MG63 (cell line): ENCODE results near the gene HNF4A. TPM values are rescaled to one million over a fixed set of nuclear protein-coding genes. Genes with fewer than 3 reads are reported as not detected.

Experiments used
- DNase-seq: peaks from one replicate; pipeline ENCODE4 v3.0.0-alpha.2; 2020
- H3K27me3 ChIP-seq: fragments of 250-450 bp; sonication (Bioruptor Pico); 2 replicates; pipeline ENCODE4 v1.5.1; 2020; ENCODE audit warnings: mild to moderate bottlenecking, moderate library complexity
- H3K36me3 ChIP-seq: fragments of 250-450 bp; sonication (Bioruptor Pico); 2 replicates; pipeline ENCODE4 v1.5.1; 2020; ENCODE audit warnings: mild to moderate bottlenecking, moderate library complexity
- H3K4me3 ChIP-seq: fragments of 250-450 bp; sonication (Bioruptor Pico); 2 replicates; pipeline ENCODE4 v1.5.1; 2020; ENCODE audit warnings: mild to moderate bottlenecking, moderate library complexity
- H3K9me3 ChIP-seq: fragments of 250-450 bp; sonication (Bioruptor Pico); 2 replicates; pipeline ENCODE4 v1.5.1; 2020; ENCODE audit warnings: mild to moderate bottlenecking, moderate library complexity
- total RNA-seq: library from RNA; depleted of rRNA; stranded (reverse); fragments of >200 nt; shearing (Covaris generic); gene quantifications from 2 replicates; pipeline ENCODE4 v1.2.3, GENCODE V29; 2014; ENCODE audit warnings: low replicate concordance

HNF4A gene
- total RNA-seq, 1 experiment from 2014 or later, result not detected

DNA sequence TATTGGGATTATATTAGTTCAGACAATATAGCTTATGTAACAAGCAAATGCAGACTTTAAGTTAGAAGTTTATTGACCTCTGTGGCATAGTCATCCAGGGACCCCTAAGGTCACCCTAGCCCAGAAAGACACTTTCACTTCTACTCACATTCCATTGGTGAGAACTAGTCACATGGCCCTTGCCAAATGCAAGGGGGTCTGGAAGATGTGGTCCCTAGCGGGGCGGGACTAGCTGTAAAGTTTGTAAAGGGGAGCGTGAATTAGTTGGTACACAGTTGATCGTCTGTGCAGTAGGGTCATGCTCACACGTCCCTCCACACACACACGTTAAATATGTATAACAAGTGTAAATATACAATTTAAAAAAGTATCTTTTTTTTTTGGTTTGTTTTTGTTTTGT lies 9.3 kb downstream of the HNF4A start:
- DNase-seq, result no peak
- Histone ChIP-seq H3K9me3 (no peaks in the 10 kb centered on the region), H3K36me3 (no peaks in the 10 kb centered on the region), H3K4me3 (no peak overlapping the region), H3K27me3 (no peaks in the 10 kb centered on the region)

DNA sequence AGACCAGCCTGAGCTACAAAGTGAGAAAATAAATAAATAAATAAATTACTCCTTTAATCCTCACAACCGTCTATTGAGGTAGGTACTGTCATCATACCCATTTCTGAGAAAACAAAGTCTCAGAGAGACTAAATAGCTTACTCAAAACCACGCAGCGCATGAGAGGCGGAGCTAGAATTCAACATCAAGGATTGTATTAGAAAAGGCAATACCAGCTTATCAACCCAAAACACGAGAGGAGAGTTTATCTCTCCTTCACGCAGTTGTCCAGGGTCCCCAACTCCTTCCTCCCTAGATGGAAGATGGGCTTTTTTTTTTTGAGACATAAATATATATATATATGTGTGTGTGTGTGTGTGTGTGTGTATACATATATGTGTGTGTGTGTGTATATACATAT lies 12.2 kb downstream of the HNF4A start:
- Histone ChIP-seq H3K4me3 (no peak overlapping the region), H3K27me3 (no peaks in the 10 kb centered on the region), H3K36me3 (no peaks in the 10 kb centered on the region), H3K9me3 (no peaks in the 10 kb centered on the region)
- DNase-seq, result no peak

DNA sequence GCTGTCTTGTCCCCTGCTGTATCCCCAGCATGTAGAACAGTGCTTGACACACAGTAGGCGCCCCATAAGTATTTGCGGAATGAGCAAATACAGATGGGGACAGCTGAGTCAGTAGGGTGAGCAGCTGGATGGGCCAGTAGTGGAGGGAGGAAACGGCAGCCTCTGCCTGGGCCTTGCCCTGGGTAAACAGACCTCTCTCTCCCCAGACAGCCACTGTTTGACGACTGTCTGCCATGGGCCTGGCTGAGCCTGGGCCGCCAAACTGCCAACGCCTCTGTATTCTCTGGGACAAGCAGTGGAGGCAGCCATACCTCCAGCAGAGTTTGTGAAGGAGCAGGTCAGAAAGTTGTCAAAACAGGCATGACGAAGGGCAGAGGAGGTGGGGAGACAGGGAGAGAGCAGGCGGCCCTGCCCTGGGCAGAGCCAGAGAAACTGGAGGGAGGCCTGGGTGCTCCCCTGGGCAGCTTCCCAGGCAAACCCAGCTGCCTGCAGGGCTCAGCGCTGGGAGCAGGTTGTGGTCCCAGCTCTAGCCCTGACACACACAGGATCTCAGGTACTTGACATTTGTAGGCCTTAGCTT lies 15.2 kb downstream of the HNF4A start:
- no peaks in the 10 kb centered on the region for H3K9me3 ChIP-seq
- no peak overlapping the region for H3K4me3 ChIP-seq
- no peaks in the 10 kb centered on the region for H3K27me3 ChIP-seq
- no peaks in the 10 kb centered on the region for H3K36me3 ChIP-seq
- DNase-seq, result no peak

DNA sequence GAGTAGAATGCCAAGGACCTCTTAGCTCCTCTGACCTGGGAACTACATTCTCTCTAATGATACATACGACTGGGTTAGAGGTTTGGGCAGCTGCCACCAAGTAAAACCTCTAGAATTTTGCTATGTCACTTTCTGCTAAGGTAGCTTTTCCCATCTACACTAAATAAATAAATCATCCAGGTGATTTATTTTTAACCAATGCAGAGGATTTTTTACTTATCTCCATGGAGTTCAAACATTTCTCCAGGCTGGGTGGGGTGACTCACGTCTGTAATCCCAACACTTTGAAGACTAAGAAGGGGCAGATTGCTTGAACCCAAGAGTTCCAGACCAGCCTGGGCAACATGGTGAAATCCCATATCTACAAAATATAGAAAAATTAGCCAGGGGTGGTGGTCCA lies 27.1 kb downstream of the HNF4A start:
- Histone ChIP-seq H3K27me3 (no peaks in the 10 kb centered on the region), H3K36me3 (no peaks in the 10 kb centered on the region), H3K4me3 (no peak overlapping the region), H3K9me3 (no peaks in the 10 kb centered on the region)
- DNase-seq, result no peak

DNA sequence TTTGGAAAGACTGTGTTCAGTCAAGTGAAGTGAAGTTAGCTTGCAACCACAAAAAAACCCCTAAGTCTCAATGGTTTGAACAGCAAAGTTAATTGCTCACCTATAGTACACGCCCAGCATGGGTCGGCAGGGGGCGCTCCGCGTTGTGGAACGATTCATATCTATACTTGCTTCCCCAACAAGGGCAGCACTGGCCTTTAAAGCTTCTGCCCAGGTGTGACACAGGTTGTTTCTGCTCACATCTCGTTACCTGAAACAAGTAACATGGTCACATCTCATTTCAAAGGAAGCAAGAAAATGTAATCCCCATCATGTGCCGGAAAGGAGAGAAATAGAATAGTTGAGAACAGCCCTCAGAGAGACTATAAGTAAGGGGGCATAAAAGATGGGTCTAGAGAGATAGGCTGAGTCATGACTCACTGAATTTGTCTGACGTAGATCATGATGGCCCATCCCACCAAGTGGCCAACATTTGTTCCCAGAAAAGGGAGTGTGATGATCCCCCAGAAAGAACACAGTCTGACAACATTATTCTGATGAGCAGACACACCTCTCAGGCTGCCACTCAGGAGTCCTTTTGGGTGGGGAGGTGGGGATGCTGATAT lies 29.0 kb downstream of the HNF4A start:
- peak; percentile 65 for DNase-seq
- Histone ChIP-seq H3K9me3 (no peaks in the 10 kb centered on the region), H3K36me3 (no peaks in the 10 kb centered on the region)

DNA sequence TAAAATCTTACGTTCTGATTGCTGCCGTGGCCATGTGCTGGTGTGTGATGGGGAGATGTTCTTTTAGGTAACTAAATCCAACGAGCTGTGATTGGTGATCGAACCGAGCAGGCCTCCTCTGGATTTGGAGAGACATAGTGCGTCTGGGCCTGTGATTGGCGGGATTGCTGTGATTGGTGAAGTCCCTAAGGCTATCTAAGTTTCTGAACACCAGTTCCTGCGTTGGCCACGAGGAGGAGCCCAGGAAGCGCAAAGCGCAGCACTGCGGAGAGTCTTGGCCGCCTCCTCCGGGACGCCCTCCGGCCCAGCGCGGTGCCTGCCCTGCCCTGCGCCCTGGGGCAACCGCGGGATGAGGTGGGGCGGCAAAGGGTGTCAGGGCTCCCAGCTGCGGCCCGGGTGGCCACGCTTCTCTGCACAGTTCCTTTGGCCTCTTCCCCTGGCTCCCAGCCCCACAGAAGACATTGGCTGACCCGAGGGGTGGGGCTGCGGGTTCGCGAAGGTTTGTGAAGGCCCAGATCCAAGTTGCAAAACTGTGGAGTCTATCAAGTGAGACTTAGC lies 33.0 kb downstream of the HNF4A start:
- no peaks in the 10 kb centered on the region for H3K27me3 ChIP-seq
- DNase-seq, result peak; percentile 83

More for the DNA sequence above, 29.0 kb downstream of the HNF4A start:
- H3K4me3 ChIP-seq, result no peak overlapping the region
- H3K27me3 ChIP-seq, result no peaks in the 10 kb centered on the region

DNA sequence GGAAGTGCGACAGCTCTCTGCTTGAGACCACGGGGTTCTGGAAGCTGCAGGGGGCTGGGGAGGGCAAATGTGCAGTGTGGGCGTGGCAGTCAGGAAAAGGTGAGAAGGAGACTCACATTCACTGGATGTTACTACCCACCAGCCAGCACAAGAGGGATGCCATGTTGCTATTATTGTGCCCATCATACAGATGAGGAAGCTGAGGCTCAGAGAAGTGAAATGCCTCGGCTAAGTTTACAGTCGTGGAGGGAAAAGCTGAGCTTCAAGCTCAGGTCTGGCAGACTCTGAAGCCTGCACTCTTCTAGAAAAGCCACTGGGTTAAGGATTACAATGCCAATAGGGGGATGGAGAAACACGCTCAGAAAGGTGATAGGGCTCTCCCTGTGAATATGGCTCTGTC lies 34.4 kb downstream of the HNF4A start:
- no peaks in the 10 kb centered on the region for H3K27me3 ChIP-seq
- no peak for DNase-seq
- no peak overlapping the region for H3K4me3 ChIP-seq
- H3K9me3 ChIP-seq, result no peaks in the 10 kb centered on the region
- no peaks in the 10 kb centered on the region for H3K36me3 ChIP-seq

More for the DNA sequence above, 33.0 kb downstream of the HNF4A start:
- H3K9me3 ChIP-seq, result no peaks in the 10 kb centered on the region
- H3K36me3 ChIP-seq, result no peaks in the 10 kb centered on the region
- H3K4me3 ChIP-seq, result no peak overlapping the region

DNA sequence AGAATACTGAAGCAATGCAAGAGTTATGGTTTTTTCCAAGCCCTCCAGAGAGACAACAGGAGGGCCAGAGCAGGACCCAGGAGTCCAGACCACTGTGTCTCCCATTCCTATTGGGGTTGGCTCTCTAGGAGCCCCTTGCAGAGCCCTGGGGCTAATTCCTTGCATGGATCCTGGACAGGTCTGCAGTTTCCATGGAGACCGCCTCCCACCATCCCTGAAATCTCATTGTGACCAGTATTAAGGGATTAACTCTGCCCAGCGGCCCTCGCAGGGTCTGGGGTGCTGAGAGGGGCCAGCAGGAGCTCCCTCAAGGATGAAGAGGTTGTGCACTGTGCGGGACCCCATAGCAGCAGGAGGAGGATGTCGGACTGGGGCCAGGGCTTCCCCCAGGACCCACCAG lies 34.8 kb downstream of the HNF4A start:
- DNase-seq, result no peak
- H3K9me3 ChIP-seq, result no peaks in the 10 kb centered on the region
- no peaks in the 10 kb centered on the region for H3K27me3 ChIP-seq
- H3K36me3 ChIP-seq, result no peaks in the 10 kb centered on the region
- no peak overlapping the region for H3K4me3 ChIP-seq

DNA sequence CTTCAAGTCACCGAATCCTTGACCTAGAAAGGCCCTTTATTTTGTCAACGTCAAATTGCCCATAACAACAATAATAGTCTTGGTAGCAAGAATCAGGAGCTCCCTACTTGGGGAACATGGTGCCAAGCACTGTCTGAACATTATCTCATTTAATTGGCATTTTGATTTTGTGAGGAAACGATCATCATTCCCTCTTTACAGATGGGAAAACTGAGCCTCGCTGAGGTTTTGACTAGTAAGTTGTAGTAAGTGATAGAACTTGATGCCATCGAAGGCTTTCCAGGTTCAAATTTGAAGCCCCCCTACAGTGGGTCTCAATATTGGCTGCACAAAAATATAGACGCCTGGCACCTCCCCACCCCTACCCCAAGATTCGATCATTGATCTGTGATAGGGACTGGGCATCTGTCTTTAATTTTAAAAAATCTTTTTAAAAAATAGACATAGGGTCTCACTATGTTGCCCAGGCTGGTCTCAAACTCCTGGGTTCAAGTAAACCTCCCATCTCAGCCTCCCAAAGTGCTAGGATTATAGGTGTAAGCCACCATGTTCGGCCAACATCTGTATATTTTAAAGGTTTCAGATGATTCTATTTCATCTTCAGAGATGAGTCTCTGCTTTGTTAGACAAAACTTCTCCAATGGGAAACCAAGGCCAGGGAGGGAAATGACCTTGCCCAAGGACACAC lies 36.7 kb downstream of the HNF4A start:
- no peak for DNase-seq
- Histone ChIP-seq H3K27me3 (no peaks in the 10 kb centered on the region), H3K4me3 (no peak overlapping the region), H3K9me3 (no peaks in the 10 kb centered on the region), H3K36me3 (no peaks in the 10 kb centered on the region)

DNA sequence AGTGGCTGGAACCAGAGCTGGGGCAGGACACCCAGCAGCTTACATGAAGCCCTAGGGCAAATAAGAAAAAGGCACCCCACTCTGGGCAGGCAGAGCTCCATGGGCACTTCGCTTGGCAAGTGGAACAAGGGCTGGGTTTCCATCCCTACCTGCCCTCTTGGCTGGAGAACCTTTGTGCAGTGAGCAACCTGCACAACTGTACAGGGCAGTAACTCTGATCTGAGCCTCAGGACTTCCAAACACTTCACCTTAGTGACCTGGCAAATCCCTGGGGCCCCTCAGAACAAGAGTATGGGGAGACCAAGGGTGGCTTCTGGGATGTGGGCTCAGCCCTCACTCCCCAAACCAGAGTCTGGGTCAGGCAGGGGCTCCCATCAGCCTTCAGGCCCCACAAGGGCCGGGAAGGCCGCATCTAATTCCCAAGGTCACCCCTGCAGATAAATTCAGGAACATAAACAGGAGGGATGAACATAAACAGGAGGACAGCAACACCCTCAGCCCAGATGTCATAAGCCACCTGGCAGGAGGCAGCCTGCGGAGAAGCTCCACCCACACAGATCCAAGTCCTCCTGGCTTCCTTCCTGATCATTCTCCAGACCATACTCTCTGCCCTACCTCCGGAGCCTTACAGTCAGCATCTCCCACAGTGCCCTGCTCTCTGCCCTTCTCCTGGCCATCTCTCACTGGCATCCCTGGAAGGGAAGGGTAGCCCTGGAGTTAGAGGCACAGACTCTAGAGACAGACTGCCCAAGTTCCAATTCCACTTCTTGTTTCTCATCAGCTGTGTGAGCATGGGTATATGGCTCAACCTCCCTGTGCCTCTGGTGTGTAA lies 37.5 kb downstream of the HNF4A start:
- Histone ChIP-seq H3K27me3 (no peaks in the 10 kb centered on the region), H3K4me3 (no peak overlapping the region), H3K36me3 (no peaks in the 10 kb centered on the region), H3K9me3 (no peaks in the 10 kb centered on the region)
- no peak for DNase-seq

DNA sequence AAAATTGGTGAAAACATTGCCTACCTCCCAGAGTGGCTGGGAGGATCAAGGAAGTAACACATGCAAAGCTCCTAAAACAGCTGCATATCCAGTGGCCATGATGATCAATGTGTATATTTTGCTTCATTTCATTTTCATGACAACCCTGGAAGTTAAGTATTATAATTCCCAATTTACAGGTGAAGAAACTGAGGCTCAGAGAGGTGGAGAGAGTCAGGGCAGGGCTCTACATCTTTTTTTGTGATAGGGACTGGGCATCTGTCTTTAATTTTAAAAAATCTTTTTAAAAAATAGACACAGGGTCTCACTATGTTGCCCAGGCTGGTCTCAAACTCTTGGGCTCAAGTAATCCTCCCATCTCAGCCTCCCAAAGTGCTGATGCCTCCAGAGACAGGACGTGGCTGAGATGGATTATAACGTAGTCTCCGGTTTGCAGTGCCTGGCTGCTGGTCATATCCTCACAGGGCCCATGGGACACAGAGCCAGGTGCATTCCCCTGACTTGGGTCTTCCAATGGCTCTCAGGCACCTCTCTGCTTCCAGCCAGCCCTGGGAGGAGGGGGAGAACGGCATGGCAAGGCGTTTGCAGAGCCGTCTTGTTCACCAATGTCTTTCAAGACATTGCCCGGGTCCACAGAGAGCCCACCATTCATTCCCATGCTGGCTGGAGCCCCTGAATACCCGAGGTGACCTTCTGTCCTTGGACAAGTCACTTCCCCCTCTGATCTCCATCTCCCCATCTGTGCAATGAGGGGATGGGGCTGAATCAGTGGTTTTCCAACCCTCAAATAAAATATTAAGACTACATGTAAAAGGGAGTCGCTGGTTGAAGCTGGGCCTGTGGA lies 38.3 kb downstream of the HNF4A start:
- Histone ChIP-seq H3K36me3 (no peaks in the 10 kb centered on the region), H3K27me3 (no peaks in the 10 kb centered on the region), H3K4me3 (no peak overlapping the region), H3K9me3 (no peaks in the 10 kb centered on the region)
- no peak for DNase-seq

DNA sequence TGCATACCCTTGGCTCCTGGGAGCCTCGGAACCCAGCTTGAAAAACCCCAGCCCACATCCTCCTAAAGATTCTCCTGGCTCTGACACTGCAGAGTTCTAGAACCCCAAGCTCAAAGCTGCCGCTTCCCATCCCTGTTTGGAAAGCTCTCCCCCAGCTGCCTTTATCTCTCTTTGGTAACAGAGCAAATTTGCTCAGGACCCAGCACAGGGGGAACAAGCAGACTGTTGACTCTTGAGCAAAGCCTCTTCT lies 38.9 kb downstream of the HNF4A start:
- Histone ChIP-seq H3K36me3 (no peaks in the 10 kb centered on the region), H3K9me3 (no peaks in the 10 kb centered on the region), H3K4me3 (no peak overlapping the region), H3K27me3 (no peaks in the 10 kb centered on the region)
- DNase-seq, result no peak

DNA sequence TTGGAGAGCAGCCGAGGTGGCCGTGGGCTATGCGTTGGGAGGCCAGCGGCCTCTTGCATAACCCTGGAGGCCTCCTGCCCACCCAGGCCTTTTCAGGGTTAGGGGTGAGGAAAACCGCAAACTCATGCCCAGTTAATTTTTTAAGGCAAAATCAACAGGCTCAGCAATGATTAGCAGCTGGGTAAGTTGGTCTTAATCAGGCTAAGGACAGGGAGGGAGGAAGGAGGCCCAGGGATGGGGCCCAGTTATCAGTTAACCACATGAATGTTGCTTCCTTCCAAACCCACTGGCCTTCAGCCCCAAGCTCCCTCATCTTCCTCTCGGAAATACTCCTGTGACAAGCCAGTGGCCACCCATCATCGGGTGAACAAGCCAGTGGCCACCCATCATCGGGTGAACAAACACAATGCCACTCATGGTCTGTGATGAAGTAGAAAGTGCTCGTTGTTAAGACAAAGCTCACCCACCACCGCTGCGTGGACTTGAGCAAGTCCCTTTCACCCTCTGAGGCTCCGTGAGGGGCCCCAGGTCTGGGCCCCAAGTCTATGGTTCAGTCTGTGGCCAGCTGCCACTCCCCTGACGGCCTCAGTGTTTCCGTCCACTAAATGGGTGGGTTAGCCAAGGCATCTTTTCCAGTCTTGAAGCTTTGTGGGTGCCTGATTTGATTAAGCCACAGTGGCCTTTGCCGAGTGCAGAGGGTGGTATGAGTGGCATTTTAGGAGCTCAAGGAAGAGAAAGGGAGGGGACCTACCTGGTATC lies 39.4 kb downstream of the HNF4A start:
- Histone ChIP-seq H3K9me3 (no peaks in the 10 kb centered on the region), H3K27me3 (no peaks in the 10 kb centered on the region), H3K36me3 (no peaks in the 10 kb centered on the region), H3K4me3 (no peak overlapping the region)
- no peak for DNase-seq

DNA sequence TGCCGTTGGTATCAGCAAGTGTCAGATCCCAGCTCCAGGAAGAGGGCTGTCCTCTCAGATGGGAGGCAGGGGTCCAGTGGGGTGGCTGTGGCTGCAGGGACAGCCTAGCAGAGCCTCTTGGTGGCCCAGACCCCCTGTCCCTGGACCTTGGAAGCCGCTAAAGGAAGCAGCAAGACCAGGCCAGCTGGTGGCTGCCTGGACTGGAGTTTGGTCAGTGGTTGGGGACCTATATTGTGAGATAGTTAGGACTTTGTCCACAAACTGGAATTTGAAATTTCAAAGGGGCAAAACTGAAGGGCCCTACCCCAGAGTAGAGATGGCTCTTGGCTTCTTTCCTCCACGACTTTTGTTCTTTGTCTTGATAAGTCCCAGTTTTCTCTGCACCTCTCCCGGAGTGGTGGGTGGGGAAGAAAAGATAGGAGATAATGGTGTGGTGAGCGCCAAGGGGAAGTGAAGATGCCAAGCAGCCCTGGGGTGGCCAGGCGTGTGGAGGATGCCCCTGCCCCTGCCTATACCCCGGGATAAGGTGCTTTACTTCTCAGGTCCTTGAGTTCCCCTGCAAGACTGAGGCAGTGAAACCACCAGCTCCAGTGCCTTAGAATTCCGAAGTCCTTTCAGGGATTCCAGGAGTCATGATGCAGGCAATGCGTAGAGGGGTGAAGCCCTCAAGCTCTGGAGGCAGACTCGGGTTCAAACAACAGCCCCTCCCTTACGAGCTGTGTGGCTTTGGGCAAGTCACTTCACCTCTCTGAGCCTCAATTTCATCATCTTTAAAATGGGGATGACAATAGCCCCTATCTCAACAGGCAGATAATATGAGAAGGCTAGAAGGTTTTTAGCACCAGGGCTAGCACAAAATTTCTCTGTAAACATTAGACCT lies 40.2 kb downstream of the HNF4A start:
- Histone ChIP-seq H3K9me3 (no peaks in the 10 kb centered on the region), H3K27me3 (no peaks in the 10 kb centered on the region), H3K36me3 (no peaks in the 10 kb centered on the region), H3K4me3 (no peak overlapping the region)
- no peak for DNase-seq
